Uterus (tissue), 4 donors: ENCODE data around the gene TLR2. TPM values are rescaled to one million over a fixed set of nuclear protein-coding genes. Genes with fewer than 3 reads are reported as not detected.

Source experiments
- DNase-seq, 2 donors: peaks; one replicate each; pipeline ENCODE4 v3.0.0-alpha.2; 2019 to 2020
- H3K27ac ChIP-seq, 2 donors: fragments of 200-600 bp; sonication (generic); 1 replicate in 1 of 2; 2 replicates in 1 of 2; pipeline ENCODE4 v1.5.1; 2016 to 2018
- H3K27me3 ChIP-seq, 2 donors: fragments of 200-600 bp; sonication (generic); one replicate each; pipeline ENCODE4 v1.5.1; 2018 to 2019; ENCODE audit warnings: control low read depth in 1 of 2
- H3K36me3 ChIP-seq, 2 donors: fragments of 200-600 bp; sonication (generic); one replicate each; pipeline ENCODE4 v1.5.1; 2019; ENCODE audit warnings: control low read depth in 1 of 2
- H3K4me1 ChIP-seq, 2 donors: fragments of 200-600 bp; sonication (generic); one replicate each; pipeline ENCODE4 v1.5.1; 2018 to 2019; ENCODE audit warnings: control low read depth in 1 of 2
- H3K4me3 ChIP-seq, 2 donors: fragments of 200-600 bp; sonication (generic); 1 replicate in 1 of 2; 2 replicates in 1 of 2; pipeline ENCODE4 v1.5.1; 2018 to 2019; ENCODE audit warnings: mild to moderate bottlenecking in 1 of 2
- H3K9me3 ChIP-seq, 2 donors: fragments of 200-600 bp; sonication (generic); one replicate each; pipeline ENCODE4 v1.5.1; 2019; ENCODE audit warnings: control low read depth in 1 of 2
- POLR2A ChIP-seq, 2 donors: fragments of 450-650 bp; IDR thresholded peaks; one replicate each; pipeline ENCODE4 v1.6.1; 2016; ENCODE audit warnings: antibody characterized with exemption in 2 of 2, mild to moderate bottlenecking in 1 of 2, moderate library complexity in 1 of 2
- intact Hi-C: fragments of 100-400 bp; cut with DNase I; formaldehyde crosslinking; loops from one replicate; pipeline ENCODE4 v1.15.1; 2023; ENCODE audit warnings: low total_unique reads
- total RNA-seq, 4 donors: library from RNA; depleted of rRNA in 3 of 4; stranded (reverse); fragments of >200 nt in 3 of 4; gene quantifications; one replicate each; pipeline versions ENCODE4 v1.1.0 to v1.2.4, GENCODE V29; 2014 to 2023
- TF ChIP-seq, protein P1 (sequence below), 4 experiments: fragments of 200-600 bp in 2 of 4; fragments of 450-650 bp in 2 of 4; sonication (generic) in 2 of 4; IDR thresholded peaks; one replicate each; pipeline ENCODE4 v1.5.1; 2016 to 2019; ENCODE audit warnings: antibody characterized with exemption in 4 of 4, mild to moderate bottlenecking in 2 of 4, moderate library complexity in 1 of 4
- donor health status: DM: yes; HTN: yes; CAD: no.

TLR2 gene
- total RNA-seq, 4 donors from 2014 or later: 1.3 to 19.1 (median 9.9) TPM

DNA sequence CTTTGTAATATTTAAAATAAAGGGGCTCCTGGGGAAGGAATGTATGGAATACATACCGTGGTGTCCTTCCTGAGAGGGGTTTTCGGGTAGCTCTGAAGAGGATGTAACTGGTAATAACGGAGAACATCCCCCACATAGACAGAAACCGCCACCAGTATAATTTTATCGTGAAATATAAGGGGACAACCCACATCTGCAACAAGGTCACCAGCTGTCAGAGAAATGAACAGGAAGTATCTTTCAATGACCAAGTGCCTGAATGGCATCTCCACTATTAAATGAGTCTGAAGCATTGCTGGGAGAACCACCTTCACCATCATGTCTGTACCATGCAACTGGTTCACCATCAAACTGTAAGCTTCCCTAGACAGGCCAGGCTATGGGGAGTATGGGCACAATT lies 44.1 kb downstream of the TLR2 start:
- H3K27me3 ChIP-seq: no peaks in the 10 kb centered on the region
- H3K36me3 ChIP-seq: no peaks in the 10 kb centered on the region
- no peaks in the 10 kb centered on the region for H3K4me1 ChIP-seq
- no peak overlapping the region for H3K4me3 ChIP-seq
- TF ChIP-seq, protein P1, sequence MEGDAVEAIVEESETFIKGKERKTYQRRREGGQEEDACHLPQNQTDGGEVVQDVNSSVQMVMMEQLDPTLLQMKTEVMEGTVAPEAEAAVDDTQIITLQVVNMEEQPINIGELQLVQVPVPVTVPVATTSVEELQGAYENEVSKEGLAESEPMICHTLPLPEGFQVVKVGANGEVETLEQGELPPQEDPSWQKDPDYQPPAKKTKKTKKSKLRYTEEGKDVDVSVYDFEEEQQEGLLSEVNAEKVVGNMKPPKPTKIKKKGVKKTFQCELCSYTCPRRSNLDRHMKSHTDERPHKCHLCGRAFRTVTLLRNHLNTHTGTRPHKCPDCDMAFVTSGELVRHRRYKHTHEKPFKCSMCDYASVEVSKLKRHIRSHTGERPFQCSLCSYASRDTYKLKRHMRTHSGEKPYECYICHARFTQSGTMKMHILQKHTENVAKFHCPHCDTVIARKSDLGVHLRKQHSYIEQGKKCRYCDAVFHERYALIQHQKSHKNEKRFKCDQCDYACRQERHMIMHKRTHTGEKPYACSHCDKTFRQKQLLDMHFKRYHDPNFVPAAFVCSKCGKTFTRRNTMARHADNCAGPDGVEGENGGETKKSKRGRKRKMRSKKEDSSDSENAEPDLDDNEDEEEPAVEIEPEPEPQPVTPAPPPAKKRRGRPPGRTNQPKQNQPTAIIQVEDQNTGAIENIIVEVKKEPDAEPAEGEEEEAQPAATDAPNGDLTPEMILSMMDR (IDR thresholded peaks at IDR 0.05): no peak
- TF ChIP-seq POLR2A (IDR thresholded peaks at IDR 0.05): no peak
- no peak overlapping the region for H3K27ac ChIP-seq
- DNase-seq: no peak
- intact Hi-C loops: no loop called here
- no peaks in the 10 kb centered on the region for H3K9me3 ChIP-seq

DNA sequence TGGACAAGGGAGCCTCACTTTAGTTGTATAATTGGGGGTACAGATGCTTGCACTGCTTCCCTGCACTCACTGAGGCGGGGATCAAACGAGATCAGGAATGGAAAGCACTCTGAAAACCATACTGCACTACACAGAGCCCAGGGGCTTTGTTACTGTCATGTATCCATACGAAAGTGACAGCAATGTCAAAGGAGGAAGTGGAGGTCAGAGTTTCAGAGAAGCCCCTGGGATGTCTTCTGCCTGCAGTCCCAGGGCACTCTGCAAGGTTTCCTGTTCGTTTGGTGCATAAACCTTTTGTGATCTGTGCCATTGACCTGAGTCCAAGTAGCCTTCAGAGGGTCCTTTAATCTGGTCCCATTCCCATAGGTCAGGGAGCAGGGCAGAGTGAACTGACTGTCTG lies 44.6 kb downstream of the TLR2 start:
- Histone ChIP-seq H3K9me3 (no peaks in the 10 kb centered on the region), H3K36me3 (no peaks in the 10 kb centered on the region), H3K27ac (no peak overlapping the region), H3K4me1 (no peaks in the 10 kb centered on the region), H3K4me3 (no peak overlapping the region), H3K27me3 (no peaks in the 10 kb centered on the region)
- intact Hi-C loops: no loop called here
- TF ChIP-seq POLR2A (IDR thresholded peaks at IDR 0.05): no peak
- TF ChIP-seq, protein P1 (IDR thresholded peaks at IDR 0.05): no peak
- no peak for DNase-seq

DNA sequence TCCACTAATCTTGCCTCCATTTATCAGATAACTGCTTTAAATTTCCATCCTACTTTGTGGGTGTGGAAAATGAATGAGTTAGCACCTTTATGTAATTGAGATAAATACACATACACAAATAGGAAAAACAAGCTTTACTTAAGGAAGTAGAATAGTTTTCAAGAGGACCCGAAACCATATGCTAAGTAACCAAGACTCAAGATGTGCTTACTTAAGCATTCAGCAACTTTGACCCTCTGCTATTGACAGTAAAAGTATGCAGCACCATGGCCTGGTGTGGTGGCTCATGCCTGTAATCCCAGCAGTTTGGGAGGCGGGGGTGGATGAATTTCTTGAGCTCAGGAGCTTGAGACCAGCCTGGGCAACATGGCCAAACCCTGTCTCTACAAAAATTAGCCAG lies 45.8 kb downstream of the TLR2 start:
- no peak for DNase-seq
- no peaks in the 10 kb centered on the region for H3K9me3 ChIP-seq
- intact Hi-C loops: no loop called here
- no peaks in the 10 kb centered on the region for H3K36me3 ChIP-seq
- H3K27ac ChIP-seq: no peak overlapping the region
- H3K4me3 ChIP-seq: no peak overlapping the region
- no peaks in the 10 kb centered on the region for H3K4me1 ChIP-seq
- H3K27me3 ChIP-seq: no peaks in the 10 kb centered on the region
- TF ChIP-seq POLR2A (IDR thresholded peaks at IDR 0.05): no peak
- TF ChIP-seq, protein P1 (IDR thresholded peaks at IDR 0.05): no peak

DNA sequence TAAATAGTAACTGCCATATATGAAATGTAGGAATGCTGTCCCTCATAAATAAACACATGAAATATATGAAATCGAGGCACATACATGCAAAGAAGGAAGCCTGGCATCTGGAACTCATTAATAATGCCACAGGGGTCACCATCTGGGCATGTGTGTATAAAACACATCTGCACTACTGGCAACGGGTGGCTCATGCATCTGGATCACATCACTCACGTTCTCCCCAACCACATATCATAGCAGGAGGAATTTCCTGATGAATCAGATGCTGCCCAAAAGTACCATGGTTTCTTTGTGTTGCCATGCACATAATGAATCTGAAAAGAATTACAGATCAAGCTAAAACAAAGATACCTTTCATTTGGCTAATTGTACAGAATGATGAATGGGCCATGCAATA lies 47.2 kb downstream of the TLR2 start:
- intact Hi-C loops: no loop called here
- Histone ChIP-seq H3K9me3 (no peaks in the 10 kb centered on the region), H3K36me3 (no peaks in the 10 kb centered on the region), H3K27ac (no peak overlapping the region), H3K4me3 (no peak overlapping the region), H3K27me3 (no peaks in the 10 kb centered on the region), H3K4me1 (no peaks in the 10 kb centered on the region)
- no peak for TF ChIP-seq POLR2A (IDR thresholded peaks at IDR 0.05)
- TF ChIP-seq, protein P1 (IDR thresholded peaks at IDR 0.05): no peak
- DNase-seq: no peak

DNA sequence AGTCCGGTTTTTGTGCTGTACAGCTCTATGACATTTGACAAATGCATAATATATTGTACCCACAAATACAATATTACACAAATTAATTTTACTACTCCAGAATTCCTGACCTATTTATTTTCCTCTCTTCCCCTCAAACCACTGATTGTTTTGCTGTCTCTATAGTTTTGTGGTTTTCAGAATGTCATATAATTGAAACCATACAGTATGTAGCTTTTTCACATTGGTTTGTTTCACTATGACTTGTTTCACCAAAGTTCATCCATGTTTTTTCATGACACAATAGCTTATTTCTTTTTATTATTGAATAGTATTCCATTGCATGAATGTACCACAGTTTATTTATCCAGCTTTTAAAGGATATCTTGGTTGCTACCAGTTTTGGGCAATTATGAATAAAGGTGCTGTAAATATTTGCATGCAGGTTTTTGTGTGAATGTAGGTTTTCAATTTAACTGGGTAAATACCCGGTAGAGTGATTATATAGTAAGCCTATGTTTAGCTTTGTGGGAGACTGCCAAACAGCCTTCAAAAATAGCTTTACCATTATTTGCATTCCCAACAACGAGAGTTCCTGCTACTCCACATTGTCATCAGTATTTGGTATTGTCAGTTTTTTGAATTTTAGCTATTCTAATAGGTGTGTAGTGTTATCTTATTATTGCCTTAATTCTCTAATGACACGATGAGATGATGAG lies 49.8 kb downstream of the TLR2 start:
- Histone ChIP-seq H3K36me3 (no peaks in the 10 kb centered on the region), H3K27me3 (no peaks in the 10 kb centered on the region), H3K4me1 (no peaks in the 10 kb centered on the region), H3K27ac (no peak overlapping the region), H3K4me3 (no peak overlapping the region), H3K9me3 (no peaks in the 10 kb centered on the region)
- intact Hi-C loops: no loop called here
- DNase-seq: no peak
- no peak for TF ChIP-seq POLR2A (IDR thresholded peaks at IDR 0.05)
- TF ChIP-seq, protein P1 (IDR thresholded peaks at IDR 0.05): no peak
